Activated naive CD8-positive, alpha-beta T cell treated with anti-CD3 and anti-CD28 coated beads, Interleukin-2, amount 10 ng/mL, durations not matched to agents 7 days and 5 days (primary cell): Measurements from ENCODE around the gene C8B. TPM values are rescaled to one million over a fixed set of nuclear protein-coding genes. Genes with fewer than 3 reads are reported as not detected.

Source experiments
- ATAC-seq: fragments of 150-1000 bp; cut with Tn5 transposase; one replicate; pipeline ENCODE4 v1.10.0; 2021; ENCODE audit warnings: low read depth, moderate library complexity
- POLR2A ChIA-PET: fragments of 350-600 bp; sonication (Branson Sonifier 250); formaldehyde crosslinking; loops from one replicate; lab custom pipeline; 2021; ENCODE audit warnings: antibody characterized with exemption; lab: Charles Lee
- DNase-seq: peaks from one replicate; pipeline ENCODE4 v3.0.0; 2021
- H3K27ac Mint-ChIP-seq: one replicate; pipeline ENCODE4 v1.8.0; 2022; ENCODE audit warnings: mild to moderate bottlenecking, mixed read lengths
- H3K27me3 Mint-ChIP-seq: one replicate; pipeline ENCODE4 v1.8.0; 2022; ENCODE audit warnings: mild to moderate bottlenecking, moderate library complexity, mixed read lengths
- H3K36me3 Mint-ChIP-seq: one replicate; pipeline ENCODE4 v1.8.0; 2021; ENCODE audit warnings: mild to moderate bottlenecking, mixed read lengths
- H3K4me1 Mint-ChIP-seq: one replicate; pipeline ENCODE4 v1.8.0; 2021; ENCODE audit warnings: mixed read lengths
- H3K4me3 Mint-ChIP-seq: one replicate; pipeline ENCODE4 v1.8.0; 2022; ENCODE audit warnings: mild to moderate bottlenecking, moderate library complexity, mixed read lengths
- H3K9me3 Mint-ChIP-seq: one replicate; pipeline ENCODE4 v1.8.0; 2021; ENCODE audit warnings: mixed read lengths
- total RNA-seq, 2 experiments: library from RNA; stranded (reverse); gene quantifications; one replicate each; pipeline ENCODE4 v1.2.3, GENCODE V29; 2021

The C8B gene
- total RNA-seq, 2 experiments from 2014 or later = not detected

DNA sequence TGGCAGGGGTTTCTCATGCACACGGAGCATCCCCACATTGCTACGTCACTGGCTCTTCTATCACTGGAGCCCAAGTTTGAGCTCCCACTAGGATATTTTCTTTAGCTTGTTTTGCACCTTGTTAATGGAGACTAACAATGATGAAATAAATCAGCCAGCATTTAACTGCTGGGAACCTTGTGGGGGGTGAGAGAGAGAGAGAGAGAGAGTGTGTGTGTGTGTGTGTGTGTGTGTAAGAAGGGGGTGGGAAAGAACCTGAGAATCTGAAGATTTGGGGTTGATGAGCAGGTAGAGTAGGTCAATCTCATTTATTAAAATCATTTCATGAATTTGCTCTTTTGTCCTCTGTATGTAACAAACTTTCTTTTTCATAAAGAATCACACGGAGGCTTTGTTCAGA lies 624 bp downstream of the C8B start:
- Mint-ChIP-seq H3K27me3 (no peaks in the 10 kb centered on the region), H3K27ac (no peak overlapping the region), H3K36me3 (no peaks in the 10 kb centered on the region), H3K4me1 (no peaks in the 10 kb centered on the region), H3K9me3 (no peaks in the 10 kb centered on the region), H3K4me3 (no peak overlapping the region)
- DNase-seq = no peak
- POLR2A ChIA-PET = no interaction called here
- no peak for ATAC-seq

DNA sequence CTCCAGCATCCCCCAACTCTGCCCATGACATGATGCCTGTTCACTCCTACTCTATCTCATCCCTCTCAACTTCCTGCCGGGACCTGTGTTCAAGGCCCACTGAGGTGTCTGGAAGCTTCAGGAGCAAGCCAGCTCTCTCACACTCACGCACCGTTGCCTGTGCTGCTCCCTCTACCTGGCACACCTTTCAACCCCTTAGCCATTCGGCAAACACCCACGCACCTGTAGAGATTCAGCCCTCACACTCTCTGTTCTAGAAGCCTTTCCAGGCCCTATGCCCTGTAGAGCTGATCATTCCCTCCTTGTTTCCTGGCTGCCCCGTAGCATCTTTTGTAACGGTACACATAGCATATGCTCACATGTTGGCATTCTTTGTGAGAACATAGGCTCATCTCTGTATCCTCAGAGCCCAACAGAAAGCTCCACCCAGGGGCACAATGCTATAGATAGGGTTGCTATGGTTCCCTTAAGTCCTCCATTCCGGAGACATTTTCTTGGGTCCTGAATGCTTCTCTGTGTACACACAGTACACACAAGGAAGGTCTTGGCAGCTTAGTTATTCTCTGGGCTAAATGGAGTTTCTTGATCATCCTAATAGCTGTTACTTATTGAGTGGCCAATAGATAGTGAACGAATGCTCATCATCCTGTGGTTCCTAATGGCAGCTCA lies 1.3 kb downstream of the C8B start:
- H3K27ac Mint-ChIP-seq = no peak overlapping the region
- no peaks in the 10 kb centered on the region for H3K36me3 Mint-ChIP-seq
- POLR2A ChIA-PET = no interaction called here
- no peak overlapping the region for H3K4me3 Mint-ChIP-seq
- no peaks in the 10 kb centered on the region for H3K9me3 Mint-ChIP-seq
- H3K27me3 Mint-ChIP-seq = no peaks in the 10 kb centered on the region
- ATAC-seq (no peak), DNase-seq (no peak)
- no peaks in the 10 kb centered on the region for H3K4me1 Mint-ChIP-seq

DNA sequence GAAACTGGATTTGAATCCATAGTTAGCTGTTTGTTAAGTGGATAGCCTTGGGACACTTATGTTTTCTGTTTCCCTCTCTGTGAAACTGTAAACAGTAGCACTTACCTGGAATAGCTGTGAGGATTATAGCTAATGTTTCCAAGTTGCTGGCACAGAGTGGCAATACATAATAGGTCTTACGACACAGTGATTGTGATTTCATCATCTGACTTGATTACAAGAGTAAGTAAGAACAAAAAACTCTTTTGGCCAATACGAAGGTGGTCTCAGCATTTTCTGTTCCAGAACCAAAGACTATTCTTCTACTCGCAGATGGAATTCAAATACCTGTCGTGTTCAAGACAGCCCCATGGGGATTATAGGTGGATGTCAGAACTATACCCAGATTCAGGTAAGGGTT lies 2.1 kb downstream of the C8B start:
- no peak overlapping the region for H3K4me3 Mint-ChIP-seq
- H3K4me1 Mint-ChIP-seq = no peaks in the 10 kb centered on the region

GRCh38 chr1:56961426-56961825 lies 4.4 kb downstream of the C8B start:
- Mint-ChIP-seq H3K27me3 (peaks cover 1% of the 10 kb centered on the region), H3K27ac (no peak overlapping the region), H3K4me1 (no peaks in the 10 kb centered on the region), H3K4me3 (no peak overlapping the region), H3K36me3 (no peaks in the 10 kb centered on the region), H3K9me3 (no peaks in the 10 kb centered on the region)
- POLR2A ChIA-PET = no interaction called here
- no peak for DNase-seq
- ATAC-seq = no peak

More for the DNA sequence above, 2.1 kb downstream of the C8B start:
- Mint-ChIP-seq H3K9me3 (no peaks in the 10 kb centered on the region), H3K27me3 (no peaks in the 10 kb centered on the region), H3K36me3 (no peaks in the 10 kb centered on the region), H3K27ac (no peak overlapping the region)
- ATAC-seq (no peak), DNase-seq (no peak)
- POLR2A ChIA-PET = no interaction called here

- H3K9me3 Mint-ChIP-seq = no peaks in the 10 kb centered on the region
- H3K4me1 Mint-ChIP-seq = no peaks in the 10 kb centered on the region
- no peak for DNase-seq
- POLR2A ChIA-PET = no interaction called here
- H3K36me3 Mint-ChIP-seq = no peaks in the 10 kb centered on the region
- peaks cover 1% of the 10 kb centered on the region for H3K27me3 Mint-ChIP-seq
- ATAC-seq = no peak
- no peak overlapping the region for H3K27ac Mint-ChIP-seq
- H3K4me3 Mint-ChIP-seq = no peak overlapping the region
These were observed 7.3 kb downstream of the C8B start for GRCh38 chr1:56958526-56958925.

- H3K9me3 Mint-ChIP-seq = no peaks in the 10 kb centered on the region
- no peak overlapping the region for H3K4me3 Mint-ChIP-seq
- ATAC-seq = no peak
- H3K4me1 Mint-ChIP-seq = no peaks in the 10 kb centered on the region
- no peaks in the 10 kb centered on the region for H3K36me3 Mint-ChIP-seq
- no peak overlapping the region for H3K27ac Mint-ChIP-seq
- POLR2A ChIA-PET = no interaction called here
- no peak for DNase-seq
- peaks cover 1% of the 10 kb centered on the region for H3K27me3 Mint-ChIP-seq
These were observed 7.9 kb downstream of the C8B start for GRCh38 chr1:56957931-56958330.

GRCh38 chr1:56954664-56955063 lies 11.2 kb downstream of the C8B start:
- Mint-ChIP-seq H3K4me3 (no peak overlapping the region), H3K36me3 (no peaks in the 10 kb centered on the region), H3K27me3 (peaks cover 1% of the 10 kb centered on the region), H3K9me3 (no peaks in the 10 kb centered on the region), H3K4me1 (no peaks in the 10 kb centered on the region), H3K27ac (no peak overlapping the region)
- ATAC-seq = no peak
- DNase-seq = no peak
- POLR2A ChIA-PET = no interaction called here

- DNase-seq (no peak), ATAC-seq (no peak)
- POLR2A ChIA-PET = no interaction called here
- H3K4me3 Mint-ChIP-seq = no peak overlapping the region
- H3K27me3 Mint-ChIP-seq = peaks cover 1% of the 10 kb centered on the region
- H3K9me3 Mint-ChIP-seq = no peaks in the 10 kb centered on the region
- H3K27ac Mint-ChIP-seq = no peak overlapping the region
- no peaks in the 10 kb centered on the region for H3K4me1 Mint-ChIP-seq
- no peaks in the 10 kb centered on the region for H3K36me3 Mint-ChIP-seq
These were observed 12.4 kb downstream of the C8B start for GRCh38 chr1:56953386-56953785.

DNA sequence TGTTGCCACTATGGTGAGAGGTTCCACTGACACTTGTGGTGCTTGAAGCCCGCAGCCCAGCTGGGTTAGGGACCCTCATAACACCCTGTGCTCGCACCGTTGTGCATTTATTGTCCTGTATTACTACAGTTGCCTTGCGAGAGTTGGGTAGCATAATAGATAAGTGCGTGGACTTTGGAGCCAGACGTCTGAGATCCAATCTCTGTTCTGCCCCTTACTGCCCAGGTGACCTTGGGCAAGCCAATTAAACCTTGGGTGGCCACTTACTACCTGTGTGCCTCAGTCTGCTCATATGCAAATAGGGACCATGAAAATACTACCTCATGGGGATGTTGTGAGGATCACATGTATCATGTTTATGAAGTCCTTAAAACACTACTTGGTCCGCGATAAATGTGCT lies 13.3 kb downstream of the C8B start:
- H3K36me3 Mint-ChIP-seq = no peaks in the 10 kb centered on the region
- H3K27ac Mint-ChIP-seq = no peak overlapping the region
- DNase-seq (no peak), ATAC-seq (no peak)
- no peaks in the 10 kb centered on the region for H3K27me3 Mint-ChIP-seq
- H3K9me3 Mint-ChIP-seq = no peaks in the 10 kb centered on the region
- POLR2A ChIA-PET = no interaction called here
- H3K4me3 Mint-ChIP-seq = no peak overlapping the region
- H3K4me1 Mint-ChIP-seq = no peaks in the 10 kb centered on the region

GRCh38 chr1:56948403-56949023 lies 17.3 kb downstream of the C8B start:
- Mint-ChIP-seq H3K4me1 (no peaks in the 10 kb centered on the region), H3K27me3 (no peaks in the 10 kb centered on the region), H3K36me3 (no peaks in the 10 kb centered on the region), H3K27ac (no peak overlapping the region), H3K9me3 (no peaks in the 10 kb centered on the region), H3K4me3 (no peak overlapping the region)
- ATAC-seq (no peak), DNase-seq (no peak)
- POLR2A ChIA-PET = no interaction called here

GRCh38 chr1:56940039-56940438 lies 25.8 kb downstream of the C8B start:
- H3K4me1 Mint-ChIP-seq = no peaks in the 10 kb centered on the region
- H3K36me3 Mint-ChIP-seq = no peaks in the 10 kb centered on the region
- ATAC-seq (no peak), DNase-seq (no peak)
- H3K4me3 Mint-ChIP-seq = no peak overlapping the region
- no peak overlapping the region for H3K27ac Mint-ChIP-seq
- no peaks in the 10 kb centered on the region for H3K27me3 Mint-ChIP-seq
- H3K9me3 Mint-ChIP-seq = no peaks in the 10 kb centered on the region
- POLR2A ChIA-PET = no interaction called here

- no peak overlapping the region for H3K27ac Mint-ChIP-seq
- no peak overlapping the region for H3K4me3 Mint-ChIP-seq
- no peaks in the 10 kb centered on the region for H3K36me3 Mint-ChIP-seq
- ATAC-seq (no peak), DNase-seq (no peak)
- POLR2A ChIA-PET = no interaction called here
- no peaks in the 10 kb centered on the region for H3K9me3 Mint-ChIP-seq
- no peaks in the 10 kb centered on the region for H3K27me3 Mint-ChIP-seq
- no peaks in the 10 kb centered on the region for H3K4me1 Mint-ChIP-seq
These were observed 26.6 kb downstream of the C8B start for GRCh38 chr1:56939209-56939608.

DNA sequence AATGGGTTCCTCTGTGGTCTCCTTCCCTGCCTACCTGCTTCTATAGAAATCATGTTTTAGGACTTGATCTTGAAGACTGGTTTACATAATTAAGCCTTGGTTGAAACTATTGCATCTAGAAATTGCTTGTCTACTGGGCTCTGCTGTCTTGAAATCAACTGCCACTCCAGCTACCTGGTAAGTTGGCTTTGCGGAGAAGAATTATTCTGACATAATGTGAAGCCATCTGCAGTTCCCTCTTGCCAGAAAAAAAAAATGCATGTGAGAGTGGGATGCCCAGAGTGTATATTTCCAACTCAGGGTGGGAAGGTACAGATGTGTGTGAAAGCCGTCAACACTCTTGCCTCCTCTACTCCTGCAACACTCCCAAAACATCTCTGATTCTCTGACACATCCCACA lies 27.2 kb downstream of the C8B start:
- H3K9me3 Mint-ChIP-seq = no peaks in the 10 kb centered on the region
- DNase-seq (no peak), ATAC-seq (no peak)
- H3K4me3 Mint-ChIP-seq = no peak overlapping the region
- no peaks in the 10 kb centered on the region for H3K36me3 Mint-ChIP-seq
- POLR2A ChIA-PET = no interaction called here
- no peak overlapping the region for H3K27ac Mint-ChIP-seq
- H3K27me3 Mint-ChIP-seq = no peaks in the 10 kb centered on the region
- no peaks in the 10 kb centered on the region for H3K4me1 Mint-ChIP-seq

GRCh38 chr1:56934430-56935060 lies 31.3 kb downstream of the C8B start:
- Mint-ChIP-seq H3K36me3 (no peaks in the 10 kb centered on the region), H3K9me3 (no peaks in the 10 kb centered on the region), H3K4me3 (no peak overlapping the region), H3K27me3 (no peaks in the 10 kb centered on the region), H3K27ac (no peak overlapping the region), H3K4me1 (no peaks in the 10 kb centered on the region)
- ATAC-seq (no peak), DNase-seq (no peak)
- POLR2A ChIA-PET = no interaction called here
